HG02798 (cell line): Measurements from ENCODE around the gene AGPAT3.

Experiments used
- ATAC-seq: cut with Tn5 transposase; IDR thresholded peaks from one replicate; pipeline ENCODE4 v1.9.1; 2021; ENCODE audit warnings: mild to moderate bottlenecking; ENCODE audit not compliant: unreplicated experiment, poor library complexity

Gene AGPAT3

DNA sequence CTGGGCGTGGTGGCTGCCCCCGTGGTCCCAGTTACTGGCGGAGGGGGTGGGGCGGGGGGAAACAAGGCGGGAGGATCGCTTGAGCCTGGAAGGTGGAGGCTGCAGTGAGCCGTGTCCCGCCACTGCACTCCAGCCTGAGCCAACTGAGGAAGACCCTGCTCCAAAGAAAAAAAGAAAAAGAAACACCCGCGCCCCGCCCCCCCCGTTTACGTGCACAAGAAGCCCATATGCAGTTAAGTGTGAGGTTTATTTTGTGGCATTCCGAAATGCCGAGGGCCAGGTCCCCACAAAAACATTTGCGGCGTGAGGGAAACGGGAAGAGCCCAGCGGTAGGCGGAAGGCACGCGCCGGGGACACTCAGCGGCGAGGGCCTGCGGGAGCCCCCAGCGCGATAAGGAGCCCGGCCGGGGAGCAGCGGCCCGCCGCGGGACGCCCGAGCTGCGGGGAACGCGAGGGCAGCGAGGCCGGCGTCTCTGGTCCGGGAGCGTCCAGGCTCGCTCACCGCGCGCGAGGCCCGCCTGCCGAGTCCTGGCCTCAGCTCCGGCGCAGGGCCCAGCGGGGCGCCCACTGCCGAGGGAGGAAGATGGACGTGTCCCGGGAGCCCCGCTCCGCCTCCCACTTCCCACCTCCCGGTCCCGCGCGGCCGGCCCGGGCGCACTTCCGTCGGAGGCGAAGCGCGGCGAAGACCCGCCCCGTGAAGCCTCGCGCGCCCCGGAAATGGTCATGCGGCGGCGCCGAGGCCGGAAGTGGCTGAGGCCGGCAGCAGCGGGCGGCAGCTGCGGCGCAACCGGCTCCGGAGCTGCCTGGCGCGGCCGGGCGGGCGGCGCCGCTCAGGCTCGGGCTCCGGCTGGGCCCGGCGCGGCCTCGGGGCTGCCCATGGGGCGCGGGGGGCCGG is 146.8 kb downstream of the AGPAT3 start, which contains the start of gene TRAPPC10:
Gene TRAPPC10 (plus strand): TSS at position 731 of the 895 bp plus-strand sequence. CDS start 185 bp downstream, outside the sequence.
- peak; percentile 72 for ATAC-seq

DNA sequence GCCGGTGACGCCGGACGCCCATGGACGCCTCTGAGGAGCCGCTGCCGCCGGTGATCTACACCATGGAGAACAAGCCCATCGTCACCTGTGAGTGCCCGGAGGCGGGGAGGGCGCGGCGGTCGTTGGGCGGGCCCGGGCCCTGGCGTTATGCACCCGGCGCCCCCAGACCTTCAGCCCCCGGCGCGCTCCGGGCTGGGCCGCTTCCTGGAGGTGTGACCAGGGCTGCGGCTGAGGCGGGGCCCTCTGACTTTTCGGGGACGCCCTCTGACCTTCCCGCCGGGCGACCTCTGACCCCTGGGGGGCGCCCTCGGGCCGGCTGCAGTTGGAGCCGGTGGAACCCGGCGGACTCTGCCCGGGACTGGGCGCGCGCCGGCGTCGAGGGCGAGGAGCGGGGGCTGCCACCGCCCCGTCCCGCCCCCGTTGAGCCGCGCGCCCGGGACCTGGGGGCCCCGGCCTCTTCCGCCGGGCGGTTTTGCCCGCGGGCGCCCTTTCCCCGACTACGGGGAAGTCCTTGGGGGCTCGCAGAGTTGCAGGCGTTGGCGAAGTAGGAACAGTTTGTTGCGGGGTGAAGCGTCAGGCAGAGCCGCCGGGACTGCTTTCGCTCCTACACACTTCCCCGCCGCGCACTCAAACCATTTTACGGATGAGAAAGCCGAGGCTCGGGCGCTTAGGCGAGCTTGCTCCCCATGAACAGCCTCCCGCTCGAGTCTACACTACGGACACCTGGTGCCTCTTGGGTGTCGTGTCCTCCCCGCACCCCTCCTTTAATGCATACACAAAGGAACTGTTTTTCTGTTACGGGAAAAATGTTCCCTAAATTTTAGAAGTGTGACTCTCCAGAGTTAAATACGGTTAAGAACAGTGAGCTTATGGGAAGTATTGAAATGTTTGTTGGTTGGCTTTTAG is 147.7 kb downstream of the AGPAT3 start:
- peak; percentile 76 for ATAC-seq

DNA sequence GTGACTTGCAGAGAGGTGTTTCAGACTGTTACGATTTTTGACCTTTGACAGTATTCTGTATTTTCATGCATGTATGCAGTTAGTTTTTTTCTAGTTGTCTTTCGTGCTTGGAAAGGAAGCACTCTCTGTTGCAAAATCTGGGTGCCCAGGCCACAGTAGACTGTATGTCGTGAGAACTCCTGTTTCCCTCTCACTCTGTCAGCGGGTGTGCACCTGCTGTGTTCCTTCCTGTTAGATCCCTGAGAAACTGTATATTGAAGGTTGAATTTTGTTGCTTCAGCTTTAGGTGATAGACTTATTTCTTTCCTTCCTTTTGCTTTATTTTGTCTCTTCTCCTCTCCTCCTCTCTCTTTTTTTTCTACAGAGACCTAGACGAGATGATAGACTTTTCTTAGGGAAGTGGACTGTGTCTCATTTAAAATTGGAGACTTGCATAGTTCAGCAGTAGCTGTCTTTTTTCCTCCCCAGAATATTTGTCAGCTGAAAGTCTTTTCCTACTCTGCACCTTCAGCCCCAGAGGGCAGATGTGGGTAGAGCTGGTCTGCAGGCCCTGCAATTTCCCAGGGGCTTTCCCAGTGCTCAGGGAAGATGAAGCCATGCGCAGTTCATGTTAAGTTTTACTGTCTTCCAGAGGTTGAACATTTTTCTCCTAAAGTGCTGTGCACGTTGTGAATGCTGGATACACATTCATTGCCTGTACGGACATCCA is 148.5 kb downstream of the AGPAT3 start:
- no peak for ATAC-seq

DNA sequence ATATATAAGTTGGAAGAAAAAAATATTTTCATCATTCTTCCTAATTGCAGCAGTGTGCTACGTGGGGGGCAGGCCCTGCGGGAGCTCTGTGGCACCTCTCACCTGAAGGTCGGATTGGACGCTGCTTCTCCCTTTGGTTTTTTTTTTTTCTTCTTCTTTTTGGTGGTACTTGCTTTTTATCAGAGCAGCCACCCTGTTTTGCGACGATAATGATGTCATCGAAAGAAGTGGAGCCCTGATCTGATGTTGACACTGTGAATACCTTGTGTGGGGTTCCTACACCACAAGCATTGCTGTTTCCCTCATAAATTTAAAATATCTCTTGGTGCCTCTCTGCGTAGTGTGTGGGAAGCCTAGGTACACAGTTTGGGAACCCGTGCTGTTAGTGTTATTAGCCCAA is 152.6 kb downstream of the AGPAT3 start:
- ATAC-seq = no peak

DNA sequence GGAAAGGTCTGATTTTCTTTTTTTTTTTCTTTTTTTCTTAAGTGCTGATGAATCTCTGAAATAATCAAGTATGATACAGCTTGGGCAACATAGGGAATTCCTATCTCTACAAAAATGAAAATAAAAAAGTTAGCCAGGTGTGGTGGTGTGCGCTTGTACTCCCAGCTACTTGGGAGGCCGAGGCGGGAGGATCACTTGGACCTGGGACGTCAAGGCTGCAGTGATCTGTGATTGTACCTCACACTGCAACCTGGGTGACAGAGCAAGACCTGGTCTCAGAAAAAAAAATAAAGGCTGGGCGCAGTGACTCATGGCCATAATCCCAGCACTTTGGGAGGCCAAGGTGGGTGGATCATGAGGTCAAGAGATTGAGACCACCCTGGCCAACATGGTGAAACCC is 153.1 kb downstream of the AGPAT3 start:
- no peak for ATAC-seq

DNA sequence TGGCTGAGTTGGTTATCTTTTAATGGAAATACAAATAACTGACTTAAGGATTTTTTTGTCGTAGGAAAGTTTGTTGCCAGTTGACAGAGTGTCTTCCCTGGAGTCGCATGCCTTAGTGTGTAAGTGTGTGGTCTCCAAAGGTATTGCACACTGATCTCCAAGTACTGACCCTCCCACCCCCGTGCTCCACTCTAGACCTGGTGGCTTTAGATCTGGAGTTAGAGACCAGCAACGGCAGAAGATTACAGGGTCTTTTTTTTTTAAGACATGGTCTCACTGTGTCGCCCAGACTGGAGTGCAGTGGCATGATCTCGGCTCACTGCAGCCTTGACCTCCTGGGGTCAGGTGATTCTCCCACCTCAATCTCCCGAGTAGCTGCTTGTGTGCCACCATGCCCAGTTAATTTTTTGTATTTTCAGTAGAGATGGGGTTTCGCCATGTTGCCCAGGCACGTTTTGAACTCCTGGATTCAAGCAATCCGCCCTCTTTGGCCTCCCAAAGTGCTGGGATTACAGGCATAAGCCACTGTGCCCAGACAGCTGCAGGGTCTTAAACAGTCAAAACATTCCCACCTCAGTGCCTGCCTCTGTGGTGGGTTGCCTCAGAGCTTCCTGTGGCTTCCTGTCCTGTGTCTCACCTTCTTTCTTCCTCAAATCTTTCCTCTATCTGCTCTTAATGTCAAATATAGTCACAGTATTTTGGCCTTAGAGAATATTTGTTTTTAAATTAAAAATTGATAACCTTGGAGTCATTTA is 154.0 kb downstream of the AGPAT3 start:
- no peak for ATAC-seq

DNA sequence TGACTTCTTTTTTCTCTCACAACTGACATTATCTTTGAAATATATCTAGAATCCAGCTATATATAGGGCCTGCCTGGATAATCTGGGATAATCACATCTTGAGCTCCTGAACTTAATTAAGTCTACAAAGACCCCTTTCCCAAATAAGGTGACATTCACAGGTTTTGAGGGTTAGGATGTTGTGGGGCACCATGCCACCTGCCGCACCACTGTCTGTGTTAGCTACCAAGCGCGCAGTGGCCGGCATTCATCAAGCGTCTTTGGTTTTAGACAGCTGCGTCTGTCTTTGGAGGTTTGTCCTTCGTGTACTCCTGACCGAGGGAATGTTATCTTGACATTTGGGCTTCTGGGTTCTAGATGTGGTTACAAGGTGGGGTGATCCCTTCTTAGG is 154.5 kb downstream of the AGPAT3 start:
- ATAC-seq = no peak

DNA sequence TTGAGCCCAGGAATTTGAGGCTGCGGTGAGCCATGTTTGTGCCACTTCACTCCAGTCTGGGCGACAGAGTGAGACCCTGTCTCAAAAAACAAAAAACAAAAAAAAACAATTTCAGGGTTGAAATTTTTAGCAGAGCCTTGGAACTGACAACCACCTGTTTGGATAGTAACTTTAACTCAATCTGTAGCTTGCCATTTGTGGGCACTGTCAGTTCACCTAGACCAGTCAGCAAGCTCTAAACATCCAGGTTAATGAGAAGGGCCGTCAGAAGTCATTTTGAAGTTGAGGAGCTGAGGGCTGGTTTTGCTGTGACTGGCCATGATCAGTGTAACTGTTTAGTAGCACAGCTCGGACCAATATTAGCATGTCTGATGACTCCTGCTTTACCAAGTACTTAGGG is 155.5 kb downstream of the AGPAT3 start:
- no peak for ATAC-seq

DNA sequence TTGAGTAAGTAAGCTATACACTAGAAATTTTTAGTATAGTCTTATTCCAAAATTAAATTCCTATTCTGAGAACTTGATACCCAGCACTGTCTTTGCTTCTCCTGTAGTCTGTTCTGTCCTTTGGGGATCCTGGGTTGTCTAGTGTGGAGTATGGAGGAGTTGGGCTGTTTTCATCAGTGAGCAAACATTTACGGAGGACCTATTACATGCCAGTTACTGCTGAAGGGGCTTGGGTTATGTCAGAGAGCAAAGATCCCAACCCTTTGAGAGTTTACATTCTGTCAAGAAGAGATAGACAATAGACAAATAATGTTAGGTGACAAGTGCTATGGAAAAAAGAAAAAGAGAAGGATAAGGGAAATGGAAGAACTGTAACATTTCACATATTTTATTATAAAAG is 156.0 kb downstream of the AGPAT3 start:
- no peak for ATAC-seq

DNA sequence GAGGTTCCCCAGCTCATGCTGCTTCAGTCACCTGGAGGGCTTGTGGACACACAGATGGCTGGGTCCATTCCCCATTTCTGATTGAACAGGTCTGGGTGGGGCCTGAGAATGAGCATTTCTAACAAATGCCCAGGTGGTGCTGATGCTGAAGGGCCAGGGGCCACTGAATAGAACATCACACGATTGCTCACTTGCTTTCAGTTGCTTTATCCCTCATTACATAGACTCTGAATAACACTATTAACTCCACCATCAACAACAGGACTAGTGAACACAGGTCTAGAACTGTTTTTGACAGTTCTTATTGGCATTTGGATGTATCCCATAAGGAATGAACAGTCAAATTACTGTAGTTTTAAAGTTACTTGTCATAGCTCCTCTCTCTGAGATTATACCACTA is 159.2 kb downstream of the AGPAT3 start:
- no peak for ATAC-seq

DNA sequence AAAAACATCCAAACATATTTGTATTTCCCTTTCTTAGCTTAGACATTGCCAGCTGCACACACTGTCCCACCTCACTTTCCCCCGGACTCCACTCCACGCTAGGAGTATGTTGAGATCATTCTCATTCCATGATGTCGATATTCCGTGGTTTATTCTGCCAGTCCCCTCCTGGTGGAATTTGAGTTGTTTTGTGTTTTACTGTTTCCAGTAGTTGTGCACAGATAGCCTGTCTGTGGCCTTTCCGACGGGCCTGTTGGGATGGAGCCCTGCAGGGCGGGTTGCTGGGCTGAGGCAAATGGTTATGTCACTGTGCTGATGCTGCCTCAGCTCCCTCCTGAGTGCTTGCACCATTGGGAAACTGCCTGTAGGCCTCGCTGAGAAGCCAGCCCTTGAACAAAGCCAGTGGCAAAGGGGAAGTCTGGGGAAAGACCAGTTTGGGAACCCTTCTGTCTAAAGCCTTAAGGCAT is 159.9 kb downstream of the AGPAT3 start:
- no peak for ATAC-seq

DNA sequence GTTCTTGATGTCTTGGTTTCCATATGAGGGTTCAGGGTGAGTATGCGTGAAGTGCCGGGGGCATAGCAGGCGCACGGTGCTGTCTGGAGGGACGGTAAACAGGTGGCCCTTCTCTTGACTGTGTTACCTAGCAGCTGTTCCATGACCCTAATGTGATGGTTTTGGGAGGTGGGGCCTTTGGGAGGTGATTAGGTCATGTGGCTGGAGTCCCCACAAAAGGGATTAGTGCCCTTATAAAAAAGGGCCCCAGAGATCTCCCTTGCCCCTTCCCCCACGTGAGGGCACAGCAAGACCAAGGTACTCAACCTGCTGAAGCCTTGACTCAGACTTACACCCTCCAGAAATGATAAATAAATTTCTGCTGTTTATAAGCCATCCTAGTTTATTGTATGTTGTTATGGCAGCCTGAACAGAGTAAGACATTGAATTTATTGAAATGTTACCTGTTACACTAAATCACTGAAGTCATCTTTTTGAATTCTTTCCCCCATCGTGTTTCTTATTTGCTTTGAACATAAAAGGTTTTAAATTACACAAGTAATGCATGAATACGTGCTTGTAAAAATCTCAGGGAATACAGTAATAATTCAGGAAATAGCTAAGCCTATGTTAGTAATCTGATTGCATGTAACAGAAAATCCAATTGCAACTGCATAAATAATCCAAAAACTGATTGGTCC is 162.7 kb downstream of the AGPAT3 start:
- no peak for ATAC-seq

DNA sequence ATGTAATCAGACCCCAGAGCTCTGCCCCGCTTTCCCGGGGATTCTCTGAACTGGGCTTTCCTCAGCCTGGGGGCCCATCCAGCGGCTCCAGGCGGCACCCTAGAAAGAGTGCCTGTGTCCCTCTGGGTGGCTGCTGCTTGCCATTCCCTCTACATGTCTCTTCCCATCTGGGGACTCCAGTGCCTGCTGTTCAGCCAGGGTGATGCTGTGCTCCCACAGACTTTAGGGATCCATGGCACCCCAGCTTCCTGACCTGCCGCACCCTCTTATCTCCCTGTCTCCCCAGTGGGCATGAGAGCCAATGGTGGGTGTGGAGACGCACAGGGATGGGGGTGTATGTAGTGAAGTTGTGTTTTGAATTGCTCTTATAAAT is 163.2 kb downstream of the AGPAT3 start:
- ATAC-seq = no peak

DNA sequence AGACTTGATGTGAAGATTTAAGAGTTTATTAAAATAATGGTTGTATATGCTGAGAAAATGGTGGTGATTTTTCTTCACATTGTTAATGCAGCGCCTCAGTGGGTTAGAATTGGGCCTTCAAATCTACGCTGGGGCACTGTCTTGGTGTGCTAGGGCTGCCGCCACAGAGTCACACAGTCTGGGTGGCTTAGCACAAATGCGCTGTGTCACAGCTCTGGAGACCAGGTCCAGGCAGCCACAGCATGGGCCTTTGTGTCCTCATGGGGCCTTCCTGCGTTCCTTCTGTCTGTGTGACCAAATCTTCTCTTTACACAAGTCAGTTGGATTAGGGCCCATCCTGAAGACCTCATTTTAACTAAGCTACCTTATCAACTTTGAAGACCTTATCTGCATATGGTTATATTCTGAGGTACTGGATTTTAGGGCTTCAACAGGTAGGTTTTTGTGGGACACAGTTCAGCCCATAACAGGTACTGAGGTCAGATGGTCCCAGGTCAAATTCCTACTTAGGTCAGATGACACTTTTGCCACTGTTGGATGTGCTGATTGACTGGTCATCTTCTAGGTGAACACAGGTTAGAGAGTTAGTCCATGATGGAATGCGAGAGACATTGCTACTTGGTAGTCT is 164.6 kb downstream of the AGPAT3 start:
- no peak for ATAC-seq

DNA sequence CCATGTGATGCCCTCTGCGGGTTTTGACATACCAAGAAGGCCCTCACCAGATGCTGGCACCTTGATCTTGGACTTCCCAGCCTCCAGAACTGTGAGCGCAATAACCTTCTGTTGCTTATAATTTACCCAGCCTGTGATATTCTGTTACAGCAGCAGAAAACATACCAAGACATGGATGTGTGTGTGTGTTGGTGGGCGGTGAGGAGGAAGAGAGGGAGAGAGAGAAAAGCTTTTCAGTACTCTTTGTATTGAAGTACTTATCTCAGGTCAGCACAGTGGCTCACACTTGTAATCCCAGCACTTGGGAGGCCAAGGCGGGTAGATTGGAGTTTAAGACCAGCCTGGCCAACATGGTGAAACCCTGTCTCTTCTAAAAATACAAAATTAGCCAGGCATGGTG is 170.2 kb downstream of the AGPAT3 start:
- ATAC-seq = no peak
